Fibroblast of the aortic adventitia (primary cell): ENCODE results near the gene CFAP70. TPM values are rescaled to one million over a fixed set of nuclear protein-coding genes. Genes with fewer than 3 reads are reported as not detected.
"Not testable (repeated sequence)": the region's sequence is repeated elsewhere in the genome, so short reads cannot be mapped to it uniquely, and the experiment has no call there.

ENCODE experiments used
- DNase-seq: peaks from one replicate; pipeline ENCODE4 v3.0.0-alpha.2; 2010; ENCODE audit warnings: low read depth
- H3K4me3 ChIP-seq: 2 replicates; pipeline ENCODE4 v1.5.1; 2011; ENCODE audit warnings: low read depth, mild to moderate bottlenecking, control low read depth, low read length, moderate library complexity
- CTCF ChIP-seq: IDR thresholded peaks from 2 replicates; pipeline ENCODE4 v1.5.1; 2011; ENCODE audit warnings: mild to moderate bottlenecking, low read length, control low read depth, inconsistent platforms; ENCODE audit not compliant: insufficient read depth
- total RNA-seq: library from RNA; depleted of rRNA; stranded (reverse); fragments of >200 nt; gene quantifications from 2 replicates; pipeline ENCODE4 v1.2.3, GENCODE V29; 2012; ENCODE audit warnings: low replicate concordance

The CFAP70 gene
- total RNA-seq, 1 donor: 1.4 TPM

GRCh38 chr10:73281097-73281496, 77.6 kb downstream of the CFAP70 start:
- H3K4me3 ChIP-seq: no peak overlapping the region
- no peak for DNase-seq
- no peak for TF ChIP-seq CTCF

GRCh38 chr10:73264423-73264822, 94.2 kb downstream of the CFAP70 start:
- no peak for TF ChIP-seq CTCF
- no peak overlapping the region for H3K4me3 ChIP-seq
- DNase-seq: no peak

- no peak overlapping the region for H3K4me3 ChIP-seq
- peak; percentile 50 for DNase-seq
- peak; percentile 55 for TF ChIP-seq CTCF
Observed at GRCh38 chr10:73263693-73264347, 94.8 kb downstream of the CFAP70 start.

- DNase-seq: no peak
- TF ChIP-seq CTCF: no peak
- no peak overlapping the region for H3K4me3 ChIP-seq
Observed at GRCh38 chr10:73262880-73263555, 95.6 kb downstream of the CFAP70 start.

- TF ChIP-seq CTCF: no peak
- H3K4me3 ChIP-seq: no peak overlapping the region
- peak; percentile 91 for DNase-seq
Observed at GRCh38 chr10:73262105-73262730, 96.4 kb downstream of the CFAP70 start.

- no peak overlapping the region for H3K4me3 ChIP-seq
- TF ChIP-seq CTCF: no peak
- DNase-seq: no peak
Observed at GRCh38 chr10:73261362-73261995, 97.2 kb downstream of the CFAP70 start.

- not testable (repeated sequence) for H3K4me3 ChIP-seq, DNase-seq
Observed at GRCh38 chr10:73258612-73259011, 100.1 kb downstream of the CFAP70 start.
